ENCODE data around the gene TMEM150B. TPM values are rescaled to one million over a fixed set of nuclear protein-coding genes. Genes with fewer than 3 reads are reported as not detected.

The TMEM150B gene
- total and polyA plus RNA-seq, 5 experiments from 2014 or later, result not detected

GRCh38 chr19:55299991-55300390 is 25.1 kb downstream of the TMEM150B start:
- Mint-ChIP-seq H3K4me1 (peaks cover 6 to 14% (median 11%) of the 10 kb centered on the region in 4 donors), H3K9me3 (no peaks in the 10 kb centered on the region), H3K36me3 (no peaks in the 10 kb centered on the region), H3K27ac (no peak overlapping the region), H3K4me3 (no peak overlapping the region), H3K27me3 (peaks cover 0 to 3% (median 0%) of the 10 kb centered on the region in 5 donors)
- ATAC-seq (no peak), DNase-seq (no peak)
- POLR2A ChIA-PET, result no interaction called here

- no peak overlapping the region for H3K4me3 Mint-ChIP-seq
- DNase-seq (no peak), ATAC-seq (no peak)
- no peaks in the 10 kb centered on the region for H3K36me3 Mint-ChIP-seq
- no peaks in the 10 kb centered on the region for H3K9me3 Mint-ChIP-seq
- H3K4me1 Mint-ChIP-seq, result peaks cover 6 to 14% (median 10%) of the 10 kb centered on the region in 4 donors
- POLR2A ChIA-PET, result interaction anchor here (0.7 kb wide), 2 partner anchors 164 to 286 kb away, joined by 5 read pairs; partner anchors contain the start of gene ISOC2
- peak overlapping the region in 3 of 10 donors; percentile 20 to 56 (median 55) for H3K27ac Mint-ChIP-seq
- H3K27me3 Mint-ChIP-seq, result peaks cover 0 to 3% (median 0%) of the 10 kb centered on the region in 5 donors
Observed at GRCh38 chr19:55297267-55297666, 27.9 kb downstream of the TMEM150B start.

GRCh38 chr19:55289117-55289796 is 35.9 kb downstream of the TMEM150B start:
- no peak for ATAC-seq
- Mint-ChIP-seq H3K4me1 (peaks cover 0 to 9% (median 7%) of the 10 kb centered on the region in 4 donors), H3K27ac (no peak overlapping the region), H3K27me3 (no peaks in the 10 kb centered on the region), H3K4me3 (no peak overlapping the region), H3K9me3 (no peaks in the 10 kb centered on the region), H3K36me3 (no peaks in the 10 kb centered on the region)
- POLR2A ChIA-PET, result interaction anchor here (2.0 kb wide), 1 partner anchor 30 kb away, joined by 5 read pairs; the partner anchor contains the start of gene PPP6R1
- DNase-seq, result no peak

GRCh38 chr19:55287361-55288079 is 37.6 kb downstream of the TMEM150B start:
- no peak overlapping the region for H3K4me3 Mint-ChIP-seq
- POLR2A ChIA-PET, result interaction anchor here (2.0 kb wide), 1 partner anchor 28 kb away, joined by 5 read pairs; the partner anchor contains the start of gene PPP6R1
- no peaks in the 10 kb centered on the region for H3K36me3 Mint-ChIP-seq
- no peaks in the 10 kb centered on the region for H3K9me3 Mint-ChIP-seq
- DNase-seq (no peak), ATAC-seq (no peak)
- H3K27ac Mint-ChIP-seq, result peak overlapping the region in 1 of 10 donors; percentile 49
- no peaks in the 10 kb centered on the region for H3K27me3 Mint-ChIP-seq
- H3K4me1 Mint-ChIP-seq, result peaks cover 4 to 19% (median 16%) of the 10 kb centered on the region in 4 donors

GRCh38 chr19:55285229-55285890 is 39.8 kb downstream of the TMEM150B start:
- Mint-ChIP-seq H3K4me3 (peak overlapping the region in 5 of 10 donors; percentile 20 to 54 (median 42)), H3K36me3 (no peaks in the 10 kb centered on the region), H3K27me3 (no peaks in the 10 kb centered on the region), H3K9me3 (no peaks in the 10 kb centered on the region), H3K4me1 (peaks cover 8 to 26% (median 22%) of the 10 kb centered on the region in 4 donors), H3K27ac (peak overlapping the region in 7 of 10 donors; percentile 10 to 80 (median 65))
- no peak for DNase-seq
- ATAC-seq, result no peak
- POLR2A ChIA-PET, result interaction anchor here (0.9 kb wide), 1 partner anchor 52 kb away, joined by 3 read pairs; no protein-coding TSS in a partner anchor

GRCh38 chr19:55284405-55285058 is 40.6 kb downstream of the TMEM150B start:
- ATAC-seq (no peak), DNase-seq (no peak)
- Mint-ChIP-seq H3K36me3 (peaks cover 0 to 2% (median 0%) of the 10 kb centered on the region in 3 donors), H3K27me3 (no peaks in the 10 kb centered on the region), H3K4me3 (peak overlapping the region in 5 of 10 donors; percentile 31 to 69 (median 48)), H3K4me1 (peaks cover 13 to 34% (median 30%) of the 10 kb centered on the region in 4 donors), H3K9me3 (no peaks in the 10 kb centered on the region), H3K27ac (peak overlapping the region in 2 of 10 donors; percentile 61 to 69)
- POLR2A ChIA-PET, result interaction anchor here (1.0 kb wide), 1 partner anchor 18 kb away, joined by 3 read pairs; no protein-coding TSS in a partner anchor

- H3K27ac Mint-ChIP-seq, result peak within 1 kb of the TSS; percentile 30 to 90 (median 67)
- POLR2A ChIA-PET, result interaction anchor here (0.6 to 6.9 kb wide), 3 partner anchors 19 to 50 kb away, joined by 3 to 142 read pairs (median 3); partner anchors contain the start of gene PPP6R1
- H3K36me3 Mint-ChIP-seq, result peaks cover 0 to 2% (median 0%) of the 10 kb centered on the region in 3 donors
- H3K9me3 Mint-ChIP-seq, result no peaks in the 10 kb centered on the region
- H3K4me3 Mint-ChIP-seq, result peak within 1 kb of the TSS; percentile 51 to 80 (median 68)
- ATAC-seq, result no peak
- H3K27me3 Mint-ChIP-seq, result no peaks in the 10 kb centered on the region
- H3K4me1 Mint-ChIP-seq, result peaks cover 13 to 40% (median 35%) of the 10 kb centered on the region in 4 donors
- peak in 8 of 10 donors; percentile 19 to 77 (median 42) for DNase-seq
Observed at GRCh38 chr19:55283548-55284377, 41.4 kb downstream of the TMEM150B start, which contains the start of gene BRSK1. BRSK1 (plus strand) TSS chr19:55283997; CDS start chr19:55284443, 446 bp downstream.

GRCh38 chr19:55279770-55280643 is 45.1 kb downstream of the TMEM150B start, which contains the start of gene HSPBP1:
HSPBP1 (minus strand) TSS chr19:55280110; CDS start chr19:55279608, 502 bp downstream.
- DNase-seq, result peak; percentile 91 to 97 (median 96)
- Mint-ChIP-seq H3K27ac (peak within 1 kb of the TSS; percentile 96 to 100 (median 99)), H3K9me3 (no peaks in the 10 kb centered on the region), H3K27me3 (no peaks in the 10 kb centered on the region), H3K36me3 (peaks cover 0 to 27% (median 3%) of the 10 kb centered on the region in 3 donors), H3K4me1 (peaks cover 17 to 59% (median 39%) of the 10 kb centered on the region in 4 donors), H3K4me3 (peak within 1 kb of the TSS; percentile 96 to 100 (median 99))
- peak; percentile 88 to 89 for ATAC-seq
- POLR2A ChIA-PET, result interaction anchor here (0.6 to 6.9 kb wide), 18 partner anchors 11 to 344 kb away, joined by 3 to 142 read pairs (median 3); partner anchors contain the start of genes KMT5C, PPP6R1, RPL28 and TMEM238

GRCh38 chr19:55279340-55279739 is 45.8 kb downstream of the TMEM150B start:
- H3K36me3 Mint-ChIP-seq, result peaks cover 0 to 33% (median 3%) of the 10 kb centered on the region in 3 donors
- ATAC-seq, result no peak
- H3K4me1 Mint-ChIP-seq, result peaks cover 17 to 58% (median 39%) of the 10 kb centered on the region in 4 donors

More at GRCh38 chr19:55279340-55279739, 45.8 kb downstream of the TMEM150B start:
- DNase-seq, result no peak
- Mint-ChIP-seq H3K27me3 (no peaks in the 10 kb centered on the region), H3K9me3 (no peaks in the 10 kb centered on the region), H3K27ac (peak overlapping the region; percentile 96 to 100 (median 99)), H3K4me3 (peak overlapping the region; percentile 96 to 100 (median 99))
- POLR2A ChIA-PET, result interaction anchor here (1.2 to 6.9 kb wide), 12 partner anchors 12 to 345 kb away, joined by 3 to 142 read pairs (median 5); partner anchors contain the start of genes KMT5C, PPP6R1, TMEM238 and UBE2S
